HepG2 (cell line): Measurements from ENCODE around the gene TBKBP1. TPM values are rescaled to one million over a fixed set of nuclear protein-coding genes. Genes with fewer than 3 reads are reported as not detected.

Experiments
- CREB1 ChIP-seq, 2 experiments: fragments of 450-650 bp in 1 of 2; IDR thresholded peaks; 2 replicates each; pipeline ENCODE4 v1.6.1; 2016 to 2017; ENCODE audit warnings: control low read depth in 1 of 2, mild to moderate bottlenecking in 1 of 2, missing compliant biosample characterization in 1 of 2, missing genetic modification characterization in 1 of 2
- DPF2 ChIP-seq: sonication (generic); formaldehyde crosslinking; IDR thresholded peaks from 2 replicates; pipeline ENCODE4 v1.4.0; 2020; ENCODE audit warnings: mild to moderate bottlenecking, low read depth, missing genetic modification reagents, borderline replicate concordance
- EED ChIP-seq: sonication (generic); formaldehyde crosslinking; IDR thresholded peaks from 2 replicates; pipeline ENCODE4 v1.5.0; 2020; ENCODE audit warnings: mild to moderate bottlenecking, missing genetic modification reagents
- IKZF1 ChIP-seq: fragments of 450-650 bp; IDR thresholded peaks from 2 replicates; pipeline ENCODE4 v1.7.1; 2016
- MTA3 ChIP-seq: sonication (generic); formaldehyde crosslinking; IDR thresholded peaks from 2 replicates; pipeline ENCODE4 v1.4.0; 2020; ENCODE audit warnings: missing genetic modification reagents
- NRL ChIP-seq: sonication (generic); formaldehyde crosslinking; IDR thresholded peaks from 2 replicates; pipeline ENCODE4 v1.5.0; 2020; ENCODE audit warnings: missing genetic modification reagents, mild to moderate bottlenecking, moderate library complexity, borderline replicate concordance
- SMAD1 ChIP-seq: sonication (generic); formaldehyde crosslinking; IDR thresholded peaks from 2 replicates; pipeline ENCODE4 v1.4.0; 2020; ENCODE audit warnings: missing genetic modification reagents, low read depth, mild to moderate bottlenecking, borderline replicate concordance
- ZNF180 ChIP-seq: sonication (generic); formaldehyde crosslinking; IDR thresholded peaks from 2 replicates; pipeline ENCODE4 v1.4.0; 2020; ENCODE audit warnings: low read depth, missing genetic modification reagents, borderline replicate concordance
- ZNF234 ChIP-seq: sonication (generic); formaldehyde crosslinking; conservative IDR thresholded peaks from 2 replicates; pipeline ENCODE4 v1.5.1; 2020; ENCODE audit warnings: mild to moderate bottlenecking, missing genetic modification reagents
- ZNF512B ChIP-seq: sonication (generic); formaldehyde crosslinking; IDR thresholded peaks from 2 replicates; pipeline ENCODE4 v1.5.1; 2020; ENCODE audit warnings: missing genetic modification reagents, mild to moderate bottlenecking, borderline replicate concordance
- ZNF83 ChIP-seq: sonication (generic); formaldehyde crosslinking; IDR thresholded peaks from 2 replicates; pipeline ENCODE4 v1.4.0; 2020; ENCODE audit warnings: missing genetic modification reagents, mild to moderate bottlenecking, borderline replicate concordance
- ZSCAN12 ChIP-seq: sonication (generic); formaldehyde crosslinking; IDR thresholded peaks from 2 replicates; pipeline ENCODE4 v1.9.0; 2021; ENCODE audit warnings: mild to moderate bottlenecking, missing genetic modification reagents
- polyA plus RNA-seq, 8 experiments: library from polyadenylated mRNA; depleted of rRNA in 3 of 8; stranded (reverse) in 7 of 8; unstranded in 1 of 8; fragments of >200 nt; fragmentation: Illumina TruSeq in 4 of 8; extraction: Trizol in 4 of 8; gene quantifications; 2 replicates each; pipeline versions ENCODE4 v1.2.1 to v1.2.3, GENCODE V29; 2011 to 2016; ENCODE audit warnings: low read depth in 4 of 8, missing spikeins in 1 of 8, mixed read lengths in 1 of 8; ENCODE audit not compliant: insufficient read depth in 1 of 8
- total RNA-seq, 5 experiments: library from RNA; depleted of rRNA; stranded (reverse); fragments of >200 nt; fragmentation: Illumina TruSeq; extraction: Trizol; gene quantifications; 2 replicates each; pipeline ENCODE4 v1.2.3, GENCODE V29; 2016; ENCODE audit warnings: low read depth in 1 of 5
- TF ChIP-seq, protein P1 (sequence below), 2 experiments: fragments of 450-650 bp in 1 of 2; sonication (generic) in 1 of 2; formaldehyde crosslinking in 1 of 2; IDR thresholded peaks; 2 replicates each; pipeline versions ENCODE4 v1.6.1 to v1.8.0; 2016 to 2022; ENCODE audit warnings: antibody characterized with exemption in 1 of 2, mild to moderate bottlenecking in 1 of 2, missing genetic modification reagents in 1 of 2
- TF ChIP-seq, protein P2 (sequence below): sonication (generic); formaldehyde crosslinking; IDR thresholded peaks from 2 replicates; pipeline ENCODE4 v1.8.0; 2022; ENCODE audit warnings: missing genetic modification reagents, mild to moderate bottlenecking, borderline replicate concordance

Gene TBKBP1
- total and polyA plus RNA-seq, 2 of the 13 experiments (the other 11 are each of a cell fraction or from before 2014, with no cell fraction given), result 2.6 to 7.0 TPM

- TF ChIP-seq, protein P1, sequence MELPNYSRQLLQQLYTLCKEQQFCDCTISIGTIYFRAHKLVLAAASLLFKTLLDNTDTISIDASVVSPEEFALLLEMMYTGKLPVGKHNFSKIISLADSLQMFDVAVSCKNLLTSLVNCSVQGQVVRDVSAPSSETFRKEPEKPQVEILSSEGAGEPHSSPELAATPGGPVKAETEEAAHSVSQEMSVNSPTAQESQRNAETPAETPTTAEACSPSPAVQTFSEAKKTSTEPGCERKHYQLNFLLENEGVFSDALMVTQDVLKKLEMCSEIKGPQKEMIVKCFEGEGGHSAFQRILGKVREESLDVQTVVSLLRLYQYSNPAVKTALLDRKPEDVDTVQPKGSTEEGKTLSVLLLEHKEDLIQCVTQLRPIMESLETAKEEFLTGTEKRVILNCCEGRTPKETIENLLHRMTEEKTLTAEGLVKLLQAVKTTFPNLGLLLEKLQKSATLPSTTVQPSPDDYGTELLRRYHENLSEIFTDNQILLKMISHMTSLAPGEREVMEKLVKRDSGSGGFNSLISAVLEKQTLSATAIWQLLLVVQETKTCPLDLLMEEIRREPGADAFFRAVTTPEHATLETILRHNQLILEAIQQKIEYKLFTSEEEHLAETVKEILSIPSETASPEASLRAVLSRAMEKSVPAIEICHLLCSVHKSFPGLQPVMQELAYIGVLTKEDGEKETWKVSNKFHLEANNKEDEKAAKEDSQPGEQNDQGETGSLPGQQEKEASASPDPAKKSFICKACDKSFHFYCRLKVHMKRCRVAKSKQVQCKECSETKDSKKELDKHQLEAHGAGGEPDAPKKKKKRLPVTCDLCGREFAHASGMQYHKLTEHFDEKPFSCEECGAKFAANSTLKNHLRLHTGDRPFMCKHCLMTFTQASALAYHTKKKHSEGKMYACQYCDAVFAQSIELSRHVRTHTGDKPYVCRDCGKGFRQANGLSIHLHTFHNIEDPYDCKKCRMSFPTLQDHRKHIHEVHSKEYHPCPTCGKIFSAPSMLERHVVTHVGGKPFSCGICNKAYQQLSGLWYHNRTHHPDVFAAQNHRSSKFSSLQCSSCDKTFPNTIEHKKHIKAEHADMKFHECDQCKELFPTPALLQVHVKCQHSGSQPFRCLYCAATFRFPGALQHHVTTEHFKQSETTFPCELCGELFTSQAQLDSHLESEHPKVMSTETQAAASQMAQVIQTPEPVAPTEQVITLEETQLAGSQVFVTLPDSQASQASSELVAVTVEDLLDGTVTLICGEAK (IDR thresholded peaks at IDR 0.05), result no peak
- TF ChIP-seq, protein P1 (CRISPR knock-in tag; IDR thresholded peaks at IDR 0.05), result peak; percentile 72; the same call in 1 of the 2 replicates
- TF ChIP-seq MTA3 (CRISPR knock-in tag), result no peak
- peak; percentile 18; the same call in 1 of the 2 replicates for TF ChIP-seq NRL (CRISPR knock-in tag)
- TF ChIP-seq DPF2 (CRISPR knock-in tag), result 0 out of 2 replicates have a peak, but pooled peaks have one; percentile 26
- TF ChIP-seq, protein P2, sequence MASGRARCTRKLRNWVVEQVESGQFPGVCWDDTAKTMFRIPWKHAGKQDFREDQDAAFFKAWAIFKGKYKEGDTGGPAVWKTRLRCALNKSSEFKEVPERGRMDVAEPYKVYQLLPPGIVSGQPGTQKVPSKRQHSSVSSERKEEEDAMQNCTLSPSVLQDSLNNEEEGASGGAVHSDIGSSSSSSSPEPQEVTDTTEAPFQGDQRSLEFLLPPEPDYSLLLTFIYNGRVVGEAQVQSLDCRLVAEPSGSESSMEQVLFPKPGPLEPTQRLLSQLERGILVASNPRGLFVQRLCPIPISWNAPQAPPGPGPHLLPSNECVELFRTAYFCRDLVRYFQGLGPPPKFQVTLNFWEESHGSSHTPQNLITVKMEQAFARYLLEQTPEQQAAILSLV (CRISPR knock-in tag), result peak; percentile 82
- TF ChIP-seq IKZF1, result no peak
- no peak; the same call in 1 of the 2 replicates for TF ChIP-seq ZSCAN12
- TF ChIP-seq SMAD1 (CRISPR knock-in tag), result no peak
- TF ChIP-seq ZNF180 (CRISPR knock-in tag), result peak; percentile 40; the same call in 1 of the 2 replicates
- peak; percentile 36; the same call in 1 of the 2 replicates for TF ChIP-seq ZNF83 (CRISPR knock-in tag)
- peak; percentile 39; the same call in 1 of the 2 replicates for TF ChIP-seq EED (CRISPR knock-in tag)
- TF ChIP-seq ZNF512B (CRISPR knock-in tag), result no peak
- TF ChIP-seq ZNF234, result peak; percentile 23; the same call in 1 of the 2 replicates
- peak; percentile 92 for TF ChIP-seq CREB1 (IDR thresholded peaks at IDR 0.05)
- peak; percentile 95 for TF ChIP-seq CREB1 (CRISPR knock-in tag; IDR thresholded peaks at IDR 0.05)
Observed at GRCh38 chr17:47649153-47649971, 44.6 kb upstream of the TBKBP1 start, which contains the start of gene KPNB1 (continued).
